Measurements from ENCODE around the gene SHLD2.
"Not testable (repeated sequence)": the region's sequence is repeated elsewhere in the genome, so short reads cannot be mapped to it uniquely, and the experiment has no call there.

- TF ChIP-seq EZH2phosphoT487 (IDR thresholded peaks at IDR 0.05; ENCODE audit: borderline replicate concordance); CTCF (conservative IDR thresholded peaks at IDR 0.05; ENCODE audit: low read length): not testable (repeated sequence)
These were observed 82.6 kb downstream of the SHLD2 start for GRCh38 chr10:87177587-87177986.
